ENCODE data around the gene TRAFD1.
"Not testable (repeated sequence)": the region's sequence is repeated elsewhere in the genome, so short reads cannot be mapped to it uniquely, and the experiment has no call there.

The TRAFD1 gene

GRCh38 chr12:112158461-112159145 lies 33.2 kb downstream of the TRAFD1 start:
- not testable (repeated sequence) for DNase-seq (ENCODE audit: low read depth)

GRCh38 chr12:112159146-112159541 lies 33.8 kb downstream of the TRAFD1 start:
- DNase-seq (ENCODE audit: low read depth) = no peak

DNA sequence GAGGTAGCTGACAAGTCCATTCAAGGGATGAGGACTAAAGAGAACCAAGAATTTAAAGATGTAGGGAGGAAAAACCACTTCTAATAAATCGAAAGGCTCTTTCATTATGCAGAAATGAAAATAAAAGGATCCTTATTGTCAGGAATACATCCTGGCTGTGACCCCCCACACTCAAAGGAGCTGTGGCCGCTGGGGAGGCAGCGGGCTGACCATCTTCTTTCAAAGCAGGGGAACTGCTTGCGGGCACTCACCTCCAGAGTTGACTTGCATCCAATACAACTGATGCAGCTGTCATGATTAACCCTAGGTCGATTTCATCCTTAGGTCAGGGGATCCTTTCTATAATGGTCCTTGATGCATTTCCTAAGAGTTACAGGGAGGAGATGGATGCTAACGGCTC lies 35.3 kb downstream of the TRAFD1 start:
- no peak for DNase-seq (ENCODE audit: low read depth)

DNA sequence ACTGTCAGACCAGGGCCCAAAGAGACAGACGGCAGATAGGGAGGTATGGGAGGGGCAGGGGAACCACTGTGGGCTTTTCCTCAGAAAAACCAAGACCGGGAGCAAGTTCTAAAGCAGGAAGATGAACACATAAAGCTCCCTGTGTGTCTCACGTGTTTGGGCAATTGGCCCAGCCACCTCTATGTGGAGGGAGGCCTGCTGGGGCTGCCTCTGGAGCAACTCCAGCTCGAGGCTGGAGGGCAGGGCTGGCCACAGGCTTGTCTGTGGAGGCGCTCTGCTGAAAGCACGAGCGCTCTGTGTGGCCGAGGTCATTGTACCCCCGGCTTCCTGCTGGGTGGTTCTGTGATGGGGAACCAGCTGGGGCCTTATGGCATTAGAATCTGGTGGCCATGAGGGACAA lies 36.4 kb downstream of the TRAFD1 start:
- no peak for DNase-seq (ENCODE audit: low read depth)

DNA sequence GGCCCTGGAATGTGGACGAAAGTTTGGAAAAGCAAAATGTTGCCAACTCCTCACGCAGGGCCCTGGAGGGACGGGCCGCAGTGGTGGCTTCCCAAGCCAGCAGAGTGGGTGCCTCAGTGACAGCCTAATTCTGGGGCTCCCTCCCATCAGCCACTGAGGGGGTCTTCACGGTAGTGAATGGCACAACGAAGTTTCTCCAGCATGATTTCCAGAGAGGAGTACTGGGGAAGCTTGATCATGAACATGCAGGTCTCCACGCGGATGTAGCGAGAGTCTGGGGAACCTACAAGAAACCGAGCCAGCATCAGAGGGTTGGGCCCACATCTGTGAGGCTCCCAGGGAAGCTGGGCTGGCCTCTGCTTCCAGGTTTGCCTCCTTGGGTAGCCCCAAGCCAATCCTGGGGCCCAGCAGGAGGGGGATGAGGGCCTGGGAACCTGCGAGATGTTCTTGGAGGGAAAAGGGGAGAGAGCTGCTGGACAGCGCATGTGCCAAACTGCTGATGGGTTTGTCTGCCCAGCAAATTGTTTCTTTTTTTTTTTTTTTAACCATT lies 37.0 kb downstream of the TRAFD1 start:
- no peak for DNase-seq (ENCODE audit: low read depth)

DNA sequence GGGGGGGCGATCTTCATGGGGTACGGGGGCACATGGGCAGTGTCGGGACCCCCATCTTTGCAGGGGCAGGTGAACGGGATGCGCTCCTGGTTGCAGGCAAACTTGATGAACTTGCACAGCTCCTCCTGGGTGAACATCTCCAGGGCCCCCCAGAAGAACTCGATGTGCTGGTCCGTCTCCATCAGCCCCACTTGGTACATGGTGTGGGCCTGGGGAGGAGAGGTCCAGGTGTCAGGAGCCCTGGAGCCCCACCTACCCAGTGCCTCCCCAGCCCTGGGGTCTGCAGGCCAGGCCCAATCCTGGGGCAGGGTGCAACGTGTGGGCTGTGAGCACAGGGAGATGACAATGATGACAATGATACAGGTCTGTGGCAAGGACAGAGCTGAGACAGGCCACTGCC lies 37.7 kb downstream of the TRAFD1 start:
- no peak for DNase-seq (ENCODE audit: low read depth)

- DNase-seq (ENCODE audit: low read depth) = no peak
Measured at GRCh38 chr12:112163471-112163991, 38.2 kb downstream of the TRAFD1 start.

- DNase-seq (ENCODE audit: low read depth) = no peak
Measured at GRCh38 chr12:112164011-112164660, 38.8 kb downstream of the TRAFD1 start.

DNA sequence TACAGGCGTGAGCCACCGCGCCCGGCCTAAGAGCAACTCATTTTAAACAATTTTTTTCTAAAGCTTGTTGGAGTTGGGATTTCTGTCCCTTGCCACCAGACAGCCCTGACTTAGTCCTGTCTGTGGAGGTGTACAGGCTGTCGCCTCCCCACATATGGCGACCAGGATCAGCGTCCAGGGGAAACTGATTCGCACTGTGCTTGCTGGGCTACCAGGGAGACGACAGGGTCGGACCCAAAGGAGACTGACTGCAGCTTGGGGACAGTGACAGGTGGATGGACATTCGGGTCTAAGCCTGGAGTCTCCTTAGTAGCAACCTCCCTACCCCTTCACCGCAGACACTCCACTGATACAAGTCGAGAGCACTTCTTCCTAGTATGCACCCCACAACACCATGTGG lies 40.3 kb downstream of the TRAFD1 start:
- no peak for DNase-seq (ENCODE audit: low read depth)

DNA sequence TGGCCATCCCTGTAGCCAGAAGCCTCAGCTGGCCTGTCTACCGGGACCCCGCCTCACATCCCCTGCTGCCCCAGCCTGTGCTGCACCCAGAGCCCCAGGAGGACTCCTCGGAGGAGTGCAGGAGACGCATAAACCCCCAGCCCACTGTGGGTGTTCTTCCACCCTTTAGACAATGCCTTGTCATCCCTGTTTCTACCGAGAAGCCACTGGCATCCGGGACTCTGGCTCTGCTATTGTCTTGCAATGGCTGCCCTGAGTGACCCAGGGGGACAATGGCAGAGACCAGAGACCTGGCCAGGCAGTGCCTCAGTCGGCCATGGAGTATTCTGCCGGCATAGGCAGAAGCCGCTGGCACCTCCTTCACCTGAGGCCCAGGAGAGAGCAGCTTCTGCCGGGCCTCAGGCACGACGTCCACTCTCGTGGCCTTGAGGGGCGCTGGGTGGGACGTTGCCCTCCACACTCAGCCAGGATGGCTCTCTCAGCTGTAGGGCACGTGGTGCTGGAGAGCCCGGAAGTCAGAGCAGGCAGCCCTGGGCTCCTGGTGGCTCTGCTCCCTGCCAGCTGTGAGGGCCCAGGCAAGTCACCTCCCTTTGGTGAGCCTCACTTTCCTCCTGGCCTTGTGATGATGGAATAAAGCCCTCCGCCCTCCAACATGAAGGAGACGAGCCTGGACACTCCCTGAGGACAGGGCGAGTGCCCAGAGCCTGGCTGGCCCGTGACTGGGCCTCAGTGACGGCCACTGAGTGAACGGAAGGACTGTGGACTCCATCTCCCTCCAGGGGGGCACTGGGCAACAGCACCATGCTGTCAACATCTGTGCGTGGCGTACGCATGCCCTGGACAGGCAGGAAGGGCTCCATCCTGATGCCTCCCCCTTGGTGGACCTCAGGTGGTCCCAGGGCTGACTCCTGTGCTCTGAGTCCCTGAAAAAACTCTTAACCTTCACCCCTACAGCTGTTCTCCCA lies 41.0 kb downstream of the TRAFD1 start:
- DNase-seq (ENCODE audit: low read depth) = no peak

DNA sequence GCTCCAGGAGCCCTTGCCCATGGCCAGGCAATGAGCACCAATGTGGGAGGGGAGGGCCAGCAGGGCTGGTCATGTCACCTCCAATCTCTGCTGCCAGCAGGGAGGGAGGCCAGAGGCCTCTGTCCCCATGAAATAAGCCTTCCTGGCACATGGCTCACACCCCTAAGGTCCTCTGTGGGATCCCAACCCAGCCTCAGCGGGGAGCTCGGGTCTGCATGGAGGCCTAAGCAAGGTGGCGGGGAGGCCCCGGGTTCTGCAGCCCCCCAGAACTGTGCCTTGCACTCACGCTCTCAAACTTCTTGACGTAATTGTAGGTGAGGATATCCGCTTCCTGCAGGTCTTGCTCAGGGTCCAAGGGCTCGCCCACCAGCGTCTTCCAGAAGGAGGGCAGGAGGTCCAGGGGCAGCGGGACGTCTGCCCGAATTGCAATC lies 41.7 kb downstream of the TRAFD1 start:
- no peak for DNase-seq (ENCODE audit: low read depth)

DNA sequence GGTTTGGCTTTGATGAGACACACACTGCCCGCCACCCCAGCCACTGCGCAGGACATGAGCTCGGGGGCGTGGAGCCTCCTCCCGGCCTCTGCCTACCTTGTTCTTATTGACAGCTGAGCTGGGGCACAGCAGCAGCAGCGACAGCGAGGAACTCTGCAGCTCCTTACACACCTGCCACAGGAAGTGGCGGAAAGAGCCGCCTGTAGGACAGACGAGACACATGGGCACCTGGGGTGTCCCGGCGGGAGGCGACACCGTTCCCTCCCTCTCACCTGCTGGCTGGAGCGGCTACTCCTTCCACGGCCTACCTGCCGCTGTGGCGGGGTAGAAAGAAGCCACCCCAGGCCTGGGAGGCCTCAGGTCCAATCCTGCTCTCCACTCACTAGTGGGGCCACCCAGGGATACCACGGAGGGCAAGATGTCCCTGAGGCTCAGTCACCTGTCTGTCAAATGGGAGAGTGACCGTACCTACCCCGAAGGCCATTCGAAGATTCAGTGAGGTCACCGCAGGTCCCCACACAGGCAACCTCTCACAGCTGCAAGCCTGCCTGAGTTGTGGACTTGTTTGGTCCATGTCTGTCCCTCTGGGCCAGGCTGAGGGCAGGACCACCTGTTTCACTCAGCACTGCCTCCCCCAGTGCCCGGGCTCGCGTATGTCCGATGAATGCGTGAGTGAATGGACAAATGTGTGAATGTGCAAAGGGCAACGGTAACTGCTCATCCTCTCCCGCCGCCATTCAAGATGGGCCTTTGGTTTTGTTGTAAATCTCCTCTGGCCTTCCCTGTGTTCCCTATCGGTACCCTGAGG lies 42.6 kb downstream of the TRAFD1 start:
- no peak for DNase-seq (ENCODE audit: low read depth)

DNA sequence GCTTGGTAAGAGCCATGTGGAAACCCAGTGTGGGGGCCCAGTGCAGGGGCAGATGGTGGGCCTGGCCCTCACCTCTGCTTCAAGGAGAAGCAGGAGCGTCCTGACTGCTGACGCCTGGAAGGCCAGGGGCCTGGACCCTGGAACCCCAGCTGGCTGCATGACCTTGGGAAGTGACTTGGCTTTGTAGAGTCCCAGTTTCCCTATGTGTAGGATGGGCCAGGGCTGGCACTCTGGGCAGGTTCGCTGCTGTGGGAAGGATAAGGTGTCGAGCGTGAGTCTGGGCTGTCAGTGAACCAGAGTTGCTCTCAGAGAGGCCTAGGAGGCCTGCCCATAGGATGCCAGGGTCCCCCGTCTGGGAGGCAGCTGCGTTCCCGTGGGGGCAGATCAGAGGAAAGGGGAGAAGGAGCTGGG lies 43.2 kb downstream of the TRAFD1 start:
- DNase-seq (ENCODE audit: low read depth) = no peak

DNA sequence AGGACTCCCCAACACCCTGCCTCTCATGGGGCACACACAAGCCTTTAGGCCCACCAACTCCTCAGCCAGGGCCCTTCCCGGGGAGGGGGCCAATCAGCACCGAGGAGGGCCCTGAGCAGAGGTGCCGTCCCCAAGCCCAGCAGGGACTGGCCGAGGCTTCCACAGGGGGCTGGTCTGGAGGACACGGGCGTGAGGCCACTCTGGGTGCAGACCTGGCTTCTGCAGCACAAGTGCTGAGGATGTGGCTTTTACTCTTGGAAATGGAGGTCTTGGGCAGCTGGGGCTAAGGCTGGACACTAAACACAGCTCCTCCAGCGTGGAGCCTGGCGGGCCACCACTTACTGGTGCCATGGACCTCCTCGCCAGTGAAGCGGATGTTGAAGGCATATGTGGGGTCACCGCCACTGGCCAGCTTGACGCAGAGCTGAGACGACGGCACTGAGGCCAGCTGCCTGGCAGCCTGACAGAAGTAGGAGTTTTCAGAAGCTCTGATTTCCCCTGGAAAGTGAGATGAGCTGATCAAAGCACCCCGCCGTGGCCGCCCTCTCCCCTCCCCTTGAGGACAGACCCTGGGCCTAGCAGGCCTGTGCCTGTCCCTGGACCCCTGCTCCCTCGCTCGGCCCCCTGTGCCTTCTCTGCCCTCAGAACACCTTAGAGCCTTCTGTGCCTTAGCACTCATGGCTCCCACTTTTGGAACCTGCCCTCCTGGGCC lies 44.0 kb downstream of the TRAFD1 start:
- no peak for DNase-seq (ENCODE audit: low read depth)

DNA sequence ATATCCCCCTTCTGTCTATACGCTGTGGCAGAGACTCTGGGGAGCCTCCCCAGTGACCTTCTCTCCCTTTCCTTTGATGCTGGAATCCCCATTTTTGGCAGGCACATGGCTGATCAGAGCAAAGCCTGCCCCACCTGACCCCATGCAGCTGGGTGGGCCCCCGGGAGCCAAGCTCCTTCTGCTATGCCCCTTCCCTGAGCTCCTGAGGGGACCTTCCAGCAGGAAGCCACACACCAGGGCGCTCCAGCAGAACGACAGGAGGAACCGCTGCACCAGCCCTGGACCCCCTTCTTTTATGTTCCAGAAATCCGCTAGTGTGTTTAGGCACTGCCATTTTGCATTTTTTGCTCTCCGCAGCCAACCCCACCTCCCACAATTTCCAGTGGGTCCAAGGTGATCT lies 44.6 kb downstream of the TRAFD1 start:
- DNase-seq (ENCODE audit: low read depth) = no peak

- DNase-seq (ENCODE audit: low read depth) = no peak
Measured at GRCh38 chr12:112170376-112170775, 45.0 kb downstream of the TRAFD1 start.

DNA sequence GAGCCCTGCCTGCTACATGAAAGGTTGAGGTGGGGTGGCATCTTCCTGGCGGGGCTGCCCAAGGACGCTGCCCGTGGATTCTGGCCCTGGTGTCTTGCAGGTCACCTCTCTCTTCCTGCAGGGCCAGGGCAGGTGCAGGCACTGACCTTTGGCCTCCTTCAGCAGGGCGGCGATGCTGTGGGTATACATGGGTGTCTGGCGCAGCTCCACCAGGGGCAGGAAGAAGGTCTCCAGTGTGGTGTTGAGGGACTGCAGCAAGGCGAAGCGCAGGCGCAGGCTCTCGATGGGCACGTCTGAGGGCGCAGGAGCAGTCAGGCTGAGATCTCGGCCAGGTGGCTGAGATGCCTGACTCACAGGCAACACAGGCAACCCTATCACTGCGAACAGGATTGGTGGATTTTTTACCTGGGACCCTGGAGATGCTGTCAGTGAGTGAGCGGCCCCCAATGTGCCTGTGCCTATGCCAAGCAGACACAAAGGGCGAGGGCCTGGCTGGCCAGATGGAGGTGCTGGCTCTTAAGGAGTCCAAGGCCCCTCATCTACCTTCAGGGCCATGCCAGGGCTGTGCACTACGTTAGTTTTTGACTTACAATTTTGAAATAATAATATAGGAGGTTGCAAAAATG lies 45.7 kb downstream of the TRAFD1 start:
- no peak for DNase-seq (ENCODE audit: low read depth)

DNA sequence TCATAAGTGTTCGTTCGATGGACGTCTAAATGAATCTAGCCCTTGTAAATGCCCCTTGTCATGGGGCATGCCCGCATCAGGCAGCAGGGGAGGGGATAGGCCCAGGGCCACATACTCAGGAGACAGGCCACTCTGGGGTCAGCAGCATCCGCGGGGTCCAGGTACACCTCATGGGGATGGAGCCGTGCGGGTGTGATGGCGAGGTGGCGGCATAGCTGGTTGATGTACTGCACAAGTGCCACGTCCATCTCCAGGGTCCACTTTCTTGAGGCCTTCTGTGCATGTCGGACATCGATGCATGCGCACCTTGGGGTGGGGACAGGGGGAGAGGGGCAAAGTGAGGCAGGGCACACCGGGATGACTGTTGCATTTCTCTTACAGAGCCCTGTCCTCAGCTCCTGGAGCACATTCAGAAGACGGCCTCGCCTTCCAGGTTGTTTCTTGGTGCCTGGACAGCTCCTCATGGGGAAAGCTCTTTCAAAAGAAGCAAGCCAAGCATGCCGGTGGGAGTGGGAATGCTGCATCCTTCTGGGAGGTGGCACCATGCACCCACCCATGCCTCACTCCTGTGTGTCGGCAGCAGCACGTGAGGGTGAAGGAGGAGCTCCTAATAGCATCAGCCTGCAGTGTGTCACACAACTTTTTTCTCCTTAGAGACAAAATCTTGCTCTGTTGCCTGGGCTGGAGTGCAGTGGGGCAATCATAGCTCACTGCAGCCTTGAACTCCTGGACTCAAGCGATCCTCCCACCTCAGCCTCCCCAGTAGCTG lies 47.4 kb downstream of the TRAFD1 start:
- DNase-seq (ENCODE audit: low read depth) = no peak
